Sigmoid colon (tissue), 4 donors: ENCODE measurements around the gene TTN.

Experiments
- CTCF ChIP-seq, 4 experiments: fragments of 450-650 bp in 3 of 4; fragments of 200-600 bp in 1 of 4; IDR thresholded peaks; one replicate each; pipeline ENCODE4 v1.5.1; 2016 to 2019; ENCODE audit warnings: antibody characterized with exemption in 4 of 4, mild to moderate bottlenecking in 3 of 4, moderate library complexity in 2 of 4
- POLR2A ChIP-seq, 2 donors: fragments of 450-650 bp; IDR thresholded peaks; one replicate each; pipeline ENCODE4 v1.6.1; 2016; ENCODE audit warnings: antibody characterized with exemption in 2 of 2, mild to moderate bottlenecking in 2 of 2, moderate library complexity in 2 of 2
- POLR2AphosphoS5 ChIP-seq, 4 donors: sonication (generic); formaldehyde crosslinking; IDR thresholded peaks; one replicate each; pipeline ENCODE4 v1.6.1; 2017; ENCODE audit warnings: antibody characterized with exemption in 4 of 4

GRCh38 chr2:178635897-178636296, 171.3 kb downstream of the TTN start:
- TF ChIP-seq POLR2AphosphoS5 (IDR thresholded peaks at IDR 0.05) = no peak
- no peak for TF ChIP-seq CTCF (IDR thresholded peaks at IDR 0.05)
- TF ChIP-seq POLR2A (IDR thresholded peaks at IDR 0.05) = no peak
